NCI-H2107 treated with DMSO at 0.1 percent for 48 hours (cell line): ENCODE data around the gene FLOT2.
A peak's percentile ranks its signal among the peaks of the same experiment; 100 is the strongest.
"Not testable (repeated sequence)": the region's sequence is repeated elsewhere in the genome, so short reads cannot be mapped to it uniquely, and the experiment has no call there.

Source experiments
- DNase-seq: peaks from one replicate; lab custom pipeline; 2025; ENCODE audit not compliant: unreplicated experiment; lab: John Stamatoyannopoulos, UW

The FLOT2 gene

GRCh38 chr17:28896491-28896883, 1.0 kb downstream of the FLOT2 start:
- DNase-seq = no peak

GRCh38 chr17:28895794-28896447, 1.6 kb downstream of the FLOT2 start:
- DNase-seq = no peak

- DNase-seq = not testable (repeated sequence)
These were observed 4.0 kb downstream of the FLOT2 start for GRCh38 chr17:28893248-28894183.

GRCh38 chr17:28892024-28892423, 5.5 kb downstream of the FLOT2 start:
- DNase-seq = no peak

- DNase-seq = no peak
These were observed 6.3 kb downstream of the FLOT2 start for GRCh38 chr17:28891201-28891600.

GRCh38 chr17:28889996-28890395, 7.5 kb downstream of the FLOT2 start:
- DNase-seq = no peak

GRCh38 chr17:28888832-28889231, 8.7 kb downstream of the FLOT2 start:
- DNase-seq = no peak

GRCh38 chr17:28887871-28888471, 9.6 kb downstream of the FLOT2 start:
- no peak for DNase-seq

- no peak for DNase-seq
These were observed 11.6 kb downstream of the FLOT2 start for GRCh38 chr17:28885951-28886350.

- no peak for DNase-seq
These were observed 12.2 kb downstream of the FLOT2 start for GRCh38 chr17:28885363-28885762.

GRCh38 chr17:28883967-28884702, 13.4 kb downstream of the FLOT2 start:
- no peak for DNase-seq

- no peak for DNase-seq
These were observed 15.2 kb downstream of the FLOT2 start for GRCh38 chr17:28882154-28882895.

- DNase-seq = no peak
These were observed 15.9 kb downstream of the FLOT2 start for GRCh38 chr17:28881533-28882056.

- no peak for DNase-seq
These were observed 17.0 kb downstream of the FLOT2 start for GRCh38 chr17:28880572-28880945.

- DNase-seq = no peak
These were observed 17.5 kb downstream of the FLOT2 start for GRCh38 chr17:28879886-28880571.

GRCh38 chr17:28878981-28879380, 18.6 kb downstream of the FLOT2 start:
- DNase-seq = peak; percentile 72

GRCh38 chr17:28878158-28878910, 19.2 kb downstream of the FLOT2 start:
- no peak for DNase-seq

GRCh38 chr17:28877150-28877711, 20.3 kb downstream of the FLOT2 start:
- not testable (repeated sequence) for DNase-seq
